HG03354 (cell line): ENCODE measurements around the gene POLR2L.

Source experiments
- ATAC-seq: cut with Tn5 transposase; IDR thresholded peaks from one replicate; pipeline ENCODE4 v1.9.1; 2021; ENCODE audit warnings: mild to moderate bottlenecking; ENCODE audit not compliant: unreplicated experiment, poor library complexity, severe bottlenecking

The POLR2L gene

DNA sequence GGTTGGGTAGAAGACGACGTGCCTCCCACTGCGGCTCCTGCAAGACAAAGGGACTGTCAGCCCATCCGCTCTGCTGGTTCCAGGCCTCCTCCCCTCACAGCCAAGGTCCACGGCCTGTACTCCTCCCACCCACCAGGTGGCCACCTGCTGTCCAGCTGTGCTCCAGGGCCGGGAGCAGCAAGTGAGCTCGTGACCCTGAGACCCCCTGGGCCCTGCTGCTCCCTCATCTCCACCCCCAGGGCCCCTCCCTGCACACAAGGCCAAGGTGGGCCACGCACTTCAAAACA lies 27.7 kb upstream of the POLR2L start:
- no peak for ATAC-seq

DNA sequence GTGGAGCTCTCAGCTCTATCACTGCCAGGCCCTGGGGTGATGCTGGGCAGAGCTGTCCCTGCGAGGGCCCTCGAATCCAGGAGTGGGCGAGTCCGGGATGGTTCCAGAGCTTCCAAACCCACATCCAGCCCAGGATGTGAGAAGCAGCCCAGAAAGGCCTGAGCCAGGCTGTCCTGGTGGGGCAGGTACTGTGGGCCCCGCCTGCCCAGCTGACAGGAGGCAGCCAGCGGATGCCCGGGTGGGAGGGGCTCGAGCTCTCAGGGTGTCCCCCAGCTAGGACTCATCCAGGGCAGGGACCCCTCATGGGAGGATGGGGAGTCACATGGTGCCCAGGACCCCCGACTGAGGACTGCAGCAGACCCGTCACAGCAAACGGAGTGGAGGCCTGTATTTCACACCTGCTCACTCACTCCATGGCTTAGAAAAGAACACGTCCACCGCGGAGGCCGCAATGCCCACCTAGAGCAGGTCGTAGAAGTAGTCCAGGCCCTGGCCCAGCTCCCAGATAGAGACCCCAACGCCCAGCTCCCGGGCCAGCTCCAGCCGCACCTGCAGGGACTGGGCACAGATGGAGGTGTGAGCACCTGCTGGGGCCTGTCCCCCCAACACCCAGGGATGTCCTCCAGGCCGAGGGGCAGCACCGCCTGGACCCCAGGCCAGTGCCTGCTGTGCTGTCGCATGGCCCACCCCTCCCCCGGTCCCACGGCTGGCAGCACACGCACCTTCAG lies 27.2 kb upstream of the POLR2L start:
- ATAC-seq, result no peak

DNA sequence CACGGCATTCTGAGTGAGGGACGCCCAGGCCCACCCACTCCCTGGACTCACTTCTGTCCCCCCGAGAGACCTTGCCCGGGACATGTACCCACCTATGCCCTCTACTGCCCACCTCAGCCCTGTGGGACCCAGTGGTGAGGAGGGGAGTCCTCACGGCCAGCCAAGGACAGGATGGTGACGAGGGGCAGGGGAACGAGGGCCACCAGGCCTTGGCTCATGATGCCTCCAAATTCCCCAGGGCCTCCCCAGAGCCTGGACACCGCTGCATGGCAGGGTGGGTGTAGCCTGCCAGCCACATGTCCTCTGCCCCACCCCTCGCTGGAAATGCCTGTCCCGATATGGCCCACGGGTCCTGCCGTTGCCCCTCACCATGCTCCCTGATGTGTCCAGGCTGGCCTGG lies 26.5 kb upstream of the POLR2L start:
- no peak for ATAC-seq

DNA sequence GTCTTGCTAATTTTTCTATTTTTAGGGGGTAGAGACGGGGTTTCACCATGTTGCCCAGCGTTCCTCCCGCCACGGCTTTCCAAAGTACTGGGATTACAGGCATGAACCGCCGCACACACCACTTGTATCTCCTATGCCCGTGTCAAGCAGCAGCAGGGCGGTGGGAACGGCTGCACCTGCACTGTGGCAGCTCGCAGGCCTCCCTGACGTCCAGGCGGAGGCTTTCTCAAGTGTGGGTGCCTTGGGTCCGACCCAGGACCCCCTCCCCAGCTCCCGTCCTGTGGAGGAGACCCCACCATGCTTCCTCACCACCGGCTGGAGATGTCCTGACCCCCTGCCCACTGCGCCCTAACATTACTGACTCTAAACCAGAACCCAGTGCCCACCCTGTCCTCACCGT lies 26.1 kb upstream of the POLR2L start:
- ATAC-seq, result no peak

DNA sequence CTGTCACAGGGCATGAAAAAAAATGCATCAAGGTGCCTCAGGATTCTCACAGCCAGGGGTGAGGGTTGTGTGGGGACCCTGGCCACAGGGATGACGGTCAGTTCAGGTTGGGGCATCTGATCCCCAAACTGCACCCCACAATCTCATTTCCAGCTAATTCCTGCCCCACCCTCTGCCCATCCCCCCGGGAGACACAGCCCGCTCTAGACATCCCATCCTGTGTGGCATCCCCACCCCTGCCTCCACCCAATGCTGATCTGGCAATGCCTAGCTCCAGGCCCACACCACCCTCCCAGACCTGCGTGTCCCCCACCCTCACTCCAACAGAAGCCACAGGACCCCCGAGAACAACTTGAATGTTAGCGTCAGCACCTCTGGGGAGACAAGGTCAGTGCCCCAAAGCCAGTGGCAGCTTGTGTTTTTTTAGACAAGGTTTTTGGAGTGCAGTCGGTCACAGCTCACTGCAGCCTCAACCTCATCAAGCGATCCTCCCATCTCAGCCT lies 25.6 kb upstream of the POLR2L start:
- ATAC-seq, result no peak

DNA sequence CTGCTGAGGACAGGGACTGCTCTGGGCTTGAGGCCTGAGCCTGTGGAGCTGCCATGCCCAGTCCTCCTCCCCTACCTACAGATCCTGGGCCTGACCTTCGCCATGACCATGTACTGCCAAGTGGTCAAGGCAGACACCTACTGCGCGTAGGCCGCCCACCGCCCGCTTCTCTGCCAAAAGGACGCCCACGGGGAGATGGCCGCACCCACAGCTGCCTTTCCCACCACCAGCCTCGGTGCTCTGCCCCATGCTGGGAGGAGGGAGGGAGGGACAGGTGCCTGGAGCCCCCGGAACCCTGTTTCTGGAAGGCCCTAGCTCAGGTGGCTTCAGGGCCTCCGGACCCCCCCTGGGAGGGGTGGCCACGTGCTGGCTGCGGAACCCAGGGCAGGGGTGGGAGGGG lies 24.2 kb upstream of the POLR2L start:
- no peak for ATAC-seq

DNA sequence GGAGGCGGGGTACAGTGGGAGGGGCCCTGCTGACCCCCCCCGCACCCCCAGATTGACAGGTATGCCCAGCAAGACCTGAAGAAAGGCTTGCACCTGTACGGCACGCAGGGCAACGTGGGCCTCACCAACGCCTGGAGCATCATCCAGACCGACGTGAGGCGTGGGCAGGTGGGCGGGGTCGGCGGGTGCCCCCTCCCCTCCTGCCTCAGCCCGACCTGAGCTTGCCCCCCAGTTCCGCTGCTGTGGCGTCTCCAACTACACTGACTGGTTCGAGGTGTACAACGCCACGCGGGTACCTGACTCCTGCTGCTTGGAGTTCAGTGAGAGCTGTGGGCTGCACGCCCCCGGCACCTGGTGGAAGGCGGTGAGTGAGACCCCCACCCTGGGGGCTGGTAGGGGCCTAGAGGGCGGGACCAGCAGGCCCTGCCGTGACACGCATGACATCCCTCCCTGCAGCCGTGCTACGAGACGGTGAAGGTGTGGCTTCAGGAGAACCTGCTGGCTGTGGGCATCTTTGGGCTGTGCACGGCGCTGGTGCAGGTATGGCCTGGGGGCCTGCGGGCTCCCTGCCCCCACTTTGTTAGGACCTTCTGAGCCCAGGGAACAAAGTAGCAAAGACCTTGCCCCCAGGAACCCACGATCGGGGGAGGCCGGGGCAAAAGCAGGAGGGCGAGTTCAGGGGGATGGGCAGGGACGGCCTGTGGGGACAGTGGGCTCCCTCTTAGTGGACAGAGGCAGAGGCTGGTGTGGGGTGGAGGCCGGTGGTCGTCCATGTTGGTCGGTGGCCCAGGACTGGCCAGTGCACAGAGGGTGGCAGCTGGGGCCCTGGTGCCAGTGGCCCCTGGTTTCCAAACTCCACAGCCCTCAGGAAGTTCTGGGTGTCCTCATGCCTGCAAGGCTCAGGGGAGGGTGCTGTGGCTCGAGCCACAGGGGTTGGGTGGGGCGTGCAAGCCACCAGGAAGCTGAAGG lies 23.4 kb upstream of the POLR2L start:
- no peak for ATAC-seq

DNA sequence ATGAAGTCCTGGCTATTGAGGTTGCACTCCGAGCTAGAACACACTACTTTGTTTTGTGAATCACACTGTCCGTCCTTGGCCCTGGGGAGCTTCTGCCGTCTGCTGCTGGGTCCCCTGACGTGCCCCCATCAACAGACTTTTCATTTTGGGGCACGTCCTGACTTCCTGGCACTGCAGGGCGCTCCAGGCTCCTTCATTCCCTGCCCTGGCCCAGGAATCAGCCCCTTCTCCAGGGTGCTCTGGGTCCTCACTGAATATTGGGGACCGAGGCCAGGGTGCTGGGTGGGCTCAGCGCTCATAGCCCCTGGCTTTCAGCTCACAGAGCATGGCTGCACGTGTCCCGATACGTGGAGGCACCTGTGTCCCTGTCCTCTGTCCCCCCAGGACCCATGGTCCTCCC lies 22.6 kb upstream of the POLR2L start:
- no peak for ATAC-seq

DNA sequence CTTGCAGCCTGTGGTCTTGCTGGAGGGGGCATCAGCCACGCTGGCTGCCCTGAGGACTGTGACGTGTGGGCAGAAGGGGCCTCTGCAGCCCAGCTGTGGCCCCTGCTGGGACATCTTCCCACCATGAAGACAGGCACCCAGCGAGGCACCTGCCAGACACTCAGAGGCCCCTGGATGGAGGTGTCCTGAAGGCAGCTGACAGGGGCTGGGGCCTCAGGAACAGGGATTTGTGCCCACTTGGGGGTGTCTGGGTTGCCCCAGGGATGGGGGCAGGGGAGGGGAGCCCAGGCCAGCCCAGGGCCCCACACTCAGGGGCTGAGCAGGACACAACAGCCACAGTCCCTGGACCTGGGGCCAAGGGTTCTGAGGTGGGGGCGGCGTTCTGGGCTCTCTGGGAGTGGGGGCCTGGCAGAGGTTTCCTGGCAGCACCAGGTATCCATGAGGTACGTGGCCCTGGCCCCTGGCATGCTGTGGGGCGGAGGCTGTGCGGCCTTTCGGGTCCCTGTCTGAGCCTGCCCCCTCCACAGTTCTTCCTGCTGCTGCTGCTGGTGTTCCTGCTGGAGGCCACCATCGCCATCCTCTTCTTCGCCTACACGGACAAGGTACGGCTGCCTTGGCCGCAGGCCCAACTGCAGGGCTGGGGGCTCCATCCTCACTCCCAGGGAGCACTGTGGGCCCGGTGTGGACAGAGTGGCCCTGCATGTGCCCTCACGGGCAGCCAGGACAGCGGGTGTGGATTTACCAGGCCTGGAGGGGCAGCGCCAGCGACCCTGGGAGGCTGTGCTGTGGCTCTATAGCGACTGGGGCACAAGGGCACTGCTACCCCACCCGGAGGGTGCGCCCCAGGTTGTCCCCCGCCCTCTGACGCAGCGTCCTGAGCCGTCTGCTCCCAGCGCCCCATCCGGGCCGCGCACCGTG lies 21.8 kb upstream of the POLR2L start:
- no peak for ATAC-seq

DNA sequence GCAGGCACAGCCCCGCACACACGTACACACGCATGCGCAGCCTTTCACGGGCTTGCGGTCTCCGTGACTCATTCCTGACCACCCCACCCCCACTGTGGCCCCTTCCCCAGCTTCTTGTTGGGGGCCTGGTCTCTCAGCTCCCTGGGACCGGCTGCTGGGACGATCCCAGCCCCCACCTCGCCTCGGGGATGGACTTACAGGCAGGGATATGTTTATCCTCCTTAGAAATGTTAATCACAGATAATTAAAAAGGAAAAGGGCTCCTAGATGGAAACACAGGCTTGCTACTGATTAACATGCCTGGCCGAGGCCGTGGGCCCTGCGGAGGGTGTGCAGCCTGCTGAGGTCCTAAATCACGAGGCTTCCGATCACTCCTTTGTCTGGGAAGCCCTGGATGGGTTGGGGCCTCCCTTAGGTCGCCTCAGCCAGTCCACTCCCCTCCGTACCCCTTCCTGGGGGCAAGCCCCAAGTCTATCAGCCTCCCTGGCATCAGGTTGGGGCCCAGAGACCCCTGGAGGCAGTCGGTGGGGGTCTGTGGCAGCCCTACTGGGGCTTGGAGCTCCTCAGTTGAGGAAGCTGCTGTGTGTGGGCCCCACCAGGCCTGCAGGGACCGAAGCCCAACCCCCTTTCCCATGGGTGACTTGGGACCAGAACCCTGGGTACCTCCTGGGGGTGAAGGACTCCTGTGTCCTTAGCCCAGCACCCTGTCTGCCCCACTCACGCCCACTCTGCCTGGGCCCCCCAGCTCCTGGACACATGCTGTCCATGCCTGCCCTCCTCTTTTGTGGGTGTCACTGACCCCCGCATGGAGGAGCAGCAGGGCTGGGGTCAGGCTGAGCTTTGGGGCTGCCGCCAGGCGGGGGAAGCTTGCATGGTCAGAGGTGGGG lies 20.9 kb upstream of the POLR2L start:
- ATAC-seq, result no peak

DNA sequence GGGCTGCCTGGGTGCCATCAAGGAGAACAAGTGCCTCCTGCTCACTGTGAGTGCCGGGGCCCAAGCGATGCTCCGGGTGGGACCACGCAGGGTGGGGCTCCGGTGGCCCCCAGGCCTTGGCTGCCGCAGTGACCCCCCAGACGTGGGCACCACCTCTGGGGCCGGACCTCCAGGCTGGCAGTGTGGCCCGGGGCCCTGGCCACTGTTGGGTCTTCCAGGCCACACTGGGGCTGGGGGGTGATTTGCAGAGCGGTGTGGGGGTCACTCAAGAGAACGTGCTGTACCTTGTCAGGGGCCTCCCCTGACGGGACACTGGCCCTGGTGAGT lies 20.3 kb upstream of the POLR2L start:
- ATAC-seq, result no peak

DNA sequence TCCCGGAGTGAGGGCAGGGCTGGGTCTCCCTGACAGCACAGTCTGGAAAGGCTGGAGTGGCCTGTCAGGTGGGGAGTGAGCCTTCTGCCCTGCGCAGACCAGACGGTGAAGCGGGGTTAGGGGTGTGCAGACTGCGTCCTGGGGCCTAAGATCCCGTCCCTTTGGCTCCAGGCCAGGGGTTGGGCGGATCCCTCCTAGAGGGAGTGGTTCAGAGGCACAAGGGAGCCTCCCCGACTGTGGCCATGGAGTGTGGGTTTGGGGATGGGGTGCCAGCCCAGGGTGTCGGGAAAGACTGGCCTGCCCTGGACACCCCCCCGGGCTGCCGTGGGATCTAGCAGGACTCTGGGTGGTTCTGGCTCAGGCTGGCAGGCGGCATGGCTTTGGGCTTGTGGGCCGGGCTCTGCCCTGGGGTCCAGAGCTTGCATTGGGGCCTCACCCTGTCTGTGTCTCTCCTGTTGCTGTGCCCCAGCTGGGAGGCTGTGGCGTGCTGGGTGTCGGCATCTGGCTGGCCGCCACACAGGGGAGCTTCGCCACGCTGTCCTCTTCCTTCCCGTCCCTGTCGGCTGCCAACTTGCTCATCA lies 19.8 kb upstream of the POLR2L start:
- no peak for ATAC-seq

DNA sequence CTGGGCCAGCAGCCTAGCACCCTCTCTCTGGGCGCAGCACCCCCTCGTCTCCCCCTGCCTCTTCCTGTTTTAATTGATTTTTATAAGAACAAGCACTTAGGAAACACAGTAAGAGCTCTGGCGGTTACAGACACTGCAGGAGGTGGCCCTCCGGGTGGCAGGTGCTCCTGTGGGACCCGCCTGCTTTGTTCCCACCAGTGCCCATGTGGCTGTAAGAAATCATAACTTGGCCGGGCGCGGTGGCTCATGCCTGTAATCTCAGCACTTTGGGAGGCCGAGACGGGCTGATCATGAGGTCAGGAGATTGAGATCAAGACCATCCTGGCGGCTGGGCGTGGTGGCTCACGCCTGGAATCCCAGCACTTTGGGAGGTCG lies 18.8 kb upstream of the POLR2L start:
- ATAC-seq, result no peak

DNA sequence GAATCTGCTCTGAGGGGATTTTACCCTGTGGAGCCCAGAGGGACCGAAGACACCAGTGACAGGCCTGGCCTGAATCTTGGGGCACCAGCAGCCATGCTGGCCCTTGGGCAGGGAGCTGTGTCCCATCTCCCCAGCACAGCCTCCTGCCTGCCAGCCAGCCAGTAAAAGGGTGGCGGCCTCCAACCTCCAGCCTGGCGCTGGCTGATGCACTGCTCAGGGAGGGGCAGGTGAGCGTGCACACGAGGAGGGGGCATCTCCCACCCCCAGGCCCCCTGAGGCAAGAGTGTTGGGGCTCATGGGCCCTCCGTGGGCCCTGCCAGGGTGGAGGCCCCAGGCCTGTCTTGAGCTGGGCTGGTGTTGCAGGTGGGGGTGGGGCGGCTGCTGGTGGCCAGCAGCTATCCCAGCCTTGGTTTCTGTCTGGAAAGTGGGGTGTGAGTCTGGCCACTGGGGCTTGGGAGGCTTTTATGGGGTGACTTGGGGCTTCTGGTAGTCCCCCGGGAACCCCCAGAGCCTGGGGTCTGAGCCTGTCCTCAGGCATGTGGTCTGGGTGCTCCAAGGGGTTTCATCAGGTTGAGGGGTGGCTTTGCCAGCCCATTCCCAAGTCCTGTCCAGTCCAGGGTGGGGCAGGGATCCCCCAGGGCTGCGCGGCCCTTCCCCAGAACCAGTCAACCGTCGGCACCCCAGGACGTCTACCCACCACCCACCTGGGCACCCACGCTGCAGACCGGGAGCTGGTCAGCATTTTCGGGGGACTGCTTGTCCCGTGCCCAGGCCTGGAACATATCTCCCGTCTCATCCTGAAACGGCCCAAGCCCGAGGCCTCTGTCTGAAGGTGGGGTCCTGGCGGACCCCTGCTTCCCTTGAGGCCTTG lies 18.1 kb upstream of the POLR2L start:
- no peak for ATAC-seq

DNA sequence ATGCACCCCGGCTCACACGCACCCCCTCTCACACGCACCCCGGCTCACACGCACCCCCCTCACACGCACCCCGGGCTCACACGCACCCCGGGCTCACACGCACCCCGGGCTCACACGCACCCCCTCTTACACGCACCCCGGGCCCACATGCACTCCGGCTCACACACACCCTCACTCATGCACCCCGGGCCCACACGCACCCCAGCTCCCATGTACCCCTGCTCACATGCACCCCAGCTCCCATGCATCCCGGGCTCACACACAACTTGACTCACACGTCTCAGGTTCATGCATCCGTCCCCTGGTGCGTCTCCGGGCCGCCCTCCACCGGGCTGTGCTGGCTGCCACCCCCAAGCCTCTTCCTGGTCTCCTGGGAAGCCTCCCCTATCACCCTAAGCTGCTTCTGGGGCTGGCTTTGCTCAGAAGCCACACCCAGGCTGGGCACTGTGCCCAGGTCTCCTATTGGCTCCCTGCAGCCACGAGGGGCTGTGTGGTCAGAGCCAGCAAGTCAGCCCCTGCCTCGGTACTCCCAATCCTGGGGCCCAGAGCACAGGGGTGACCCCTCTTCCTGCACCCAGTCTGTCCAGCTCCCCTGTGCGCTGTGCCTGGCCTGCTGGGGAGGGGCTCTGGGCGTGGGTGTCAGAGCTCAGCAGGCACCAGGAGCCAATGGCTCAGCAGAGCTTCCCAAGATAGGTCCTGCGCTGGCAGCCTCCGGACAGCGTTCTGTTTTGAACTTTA lies 17.2 kb upstream of the POLR2L start:
- ATAC-seq, result no peak

DNA sequence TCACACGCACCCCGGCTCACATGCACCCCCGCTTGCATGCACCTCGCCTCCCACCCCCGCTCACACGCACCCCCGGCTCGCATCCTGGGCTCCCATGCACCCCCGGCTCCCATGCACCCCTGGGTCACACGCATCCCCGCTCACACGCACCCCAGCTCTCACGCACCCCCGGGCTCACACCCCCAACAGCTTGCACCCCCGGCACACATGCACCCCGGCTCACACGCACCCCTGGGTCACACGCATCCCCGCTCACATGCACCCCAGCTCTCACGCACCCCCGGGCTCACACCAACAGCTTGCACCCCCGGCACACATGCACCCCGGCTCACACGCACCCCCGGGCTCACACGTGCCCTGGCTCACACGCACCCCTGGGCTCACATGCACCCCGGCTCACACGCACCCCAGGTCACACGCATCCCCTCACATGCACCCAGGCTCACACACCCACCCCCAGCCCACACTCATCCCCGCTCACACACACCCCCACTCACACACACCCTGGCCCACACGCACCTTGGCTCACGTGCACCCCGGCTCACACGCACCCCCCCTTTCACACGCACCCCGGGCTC lies 16.5 kb upstream of the POLR2L start:
- ATAC-seq, result no peak
